HEK293T (cell line): ENCODE data around the gene BRAF.

Experiments
- BHLHE40 ChIP-seq: fragments of 450-650 bp; IDR thresholded peaks from 2 replicates; pipeline ENCODE4 v1.6.1; 2016; ENCODE audit warnings: mild to moderate bottlenecking, moderate library complexity, borderline replicate concordance
- FOXM1 ChIP-seq: fragments of 450-650 bp; IDR thresholded peaks from 2 replicates; pipeline ENCODE4 v1.6.1; 2017; ENCODE audit warnings: mild to moderate bottlenecking, borderline replicate concordance
- PKNOX1 ChIP-seq: fragments of 450-650 bp; IDR thresholded peaks from 2 replicates; pipeline ENCODE4 v1.6.1; 2016
- SP1 ChIP-seq: fragments of 450-650 bp; IDR thresholded peaks from 2 replicates; pipeline ENCODE4 v1.6.1; 2017
- SUZ12 ChIP-seq: fragments of 450-650 bp; IDR thresholded peaks from 2 replicates; pipeline ENCODE4 v1.6.1; 2016; ENCODE audit warnings: mild to moderate bottlenecking

- no peak for TF ChIP-seq PKNOX1
- no peak for TF ChIP-seq SUZ12
- no peak for TF ChIP-seq SP1
- TF ChIP-seq BHLHE40: no peak
- no peak for TF ChIP-seq FOXM1
These were observed 1.5 kb upstream of the BRAF start for GRCh38 chr7:140926021-140926817.
